Keratinocyte (primary cell): Measurements from ENCODE around the gene SYNJ1. TPM values are rescaled to one million over a fixed set of nuclear protein-coding genes. Genes with fewer than 3 reads are reported as not detected.

Experiments used
- DNase-seq: peaks from one replicate; pipeline ENCODE4 v3.0.0-alpha.2; 2011; ENCODE audit warnings: low read depth, missing footprints, low spot score
- FAIRE-seq: peaks from 2 replicates; lab custom pipeline; 2011; peaks lifted over from hg19 to GRCh38; lab: Jason Lieb, UNC
- H2AFZ ChIP-seq: 2 replicates; pipeline ENCODE4 v1.6.0; 2012; ENCODE audit warnings: low read length, control low read depth, inconsistent platforms; ENCODE audit not compliant: control insufficient read depth
- H3K27ac ChIP-seq: 2 replicates; pipeline ENCODE4 v1.5.1; 2011; ENCODE audit warnings: low read length; ENCODE audit not compliant: control insufficient read depth, insufficient read depth
- H3K27me3 ChIP-seq: 3 replicates; pipeline ENCODE4 v1.6.0; 2011; ENCODE audit warnings: low read length; ENCODE audit not compliant: control insufficient read depth, insufficient read depth; ENCODE audit errors: extremely low read depth
- H3K36me3 ChIP-seq, 2 experiments: 2 replicates in 1 of 2; 3 replicates in 1 of 2; pipeline ENCODE4 v1.5.1; 2011; ENCODE audit warnings: low read length in 2 of 2, mild to moderate bottlenecking in 1 of 2; ENCODE audit not compliant: control insufficient read depth in 2 of 2, insufficient read depth in 2 of 2; ENCODE audit errors: extremely low read depth in 1 of 2
- H3K4me1 ChIP-seq: 3 replicates; pipeline ENCODE4 v1.5.1; 2011; ENCODE audit warnings: low read length; ENCODE audit not compliant: control insufficient read depth, insufficient read depth; ENCODE audit errors: extremely low read depth
- H3K4me2 ChIP-seq: 3 replicates; pipeline ENCODE4 v1.6.0; 2011; ENCODE audit warnings: low read depth, low read length; ENCODE audit not compliant: control insufficient read depth, insufficient read depth; ENCODE audit errors: extremely low read depth
- H3K4me3 ChIP-seq, 3 experiments: fragments of 200-600 bp in 1 of 3; sonication (generic) in 1 of 3; 2 replicates in 2 of 3; 3 replicates in 1 of 3; pipeline ENCODE4 v1.5.1; 2011 to 2016; ENCODE audit warnings: low read length in 3 of 3, mild to moderate bottlenecking in 3 of 3, control low read depth in 2 of 3, inconsistent platforms in 1 of 3, low read depth in 1 of 3, mixed read lengths in 1 of 3, mixed run types in 1 of 3, moderate library complexity in 1 of 3; ENCODE audit not compliant: control insufficient read depth in 2 of 3, insufficient read depth in 2 of 3; ENCODE audit errors: extremely low read depth in 1 of 3
- H3K79me2 ChIP-seq: 2 replicates; pipeline ENCODE4 v1.6.0; 2012; ENCODE audit warnings: low read length; ENCODE audit not compliant: control insufficient read depth, insufficient read depth
- H3K9ac ChIP-seq: 3 replicates; pipeline ENCODE4 v1.6.0; 2011; ENCODE audit warnings: low read length; ENCODE audit not compliant: control insufficient read depth, insufficient read depth; ENCODE audit errors: extremely low read depth
- H3K9me1 ChIP-seq: 3 replicates; pipeline ENCODE4 v1.6.0; 2011; ENCODE audit warnings: low read length; ENCODE audit not compliant: control insufficient read depth, insufficient read depth; ENCODE audit errors: extremely low read depth
- H3K9me3 ChIP-seq: 2 replicates; pipeline ENCODE4 v1.5.1; 2012; ENCODE audit warnings: low read depth, low read length; ENCODE audit not compliant: control insufficient read depth
- H4K20me1 ChIP-seq: 3 replicates; pipeline ENCODE4 v1.6.0; 2011; ENCODE audit warnings: low read length; ENCODE audit not compliant: control insufficient read depth, insufficient read depth; ENCODE audit errors: extremely low read depth
- CTCF ChIP-seq, 3 experiments: IDR thresholded peaks in 1 of 3; conservative IDR thresholded peaks in 1 of 3; optimal IDR thresholded peaks in 1 of 3; 2 replicates in 2 of 3; 3 replicates in 1 of 3; pipeline versions ENCODE3 to v1.5.1; 2011; ENCODE audit warnings: low read length in 3 of 3, mild to moderate bottlenecking in 3 of 3, moderate library complexity in 2 of 3, control low read depth in 1 of 3, inconsistent platforms in 1 of 3; ENCODE audit not compliant: insufficient read depth in 2 of 3; ENCODE audit errors: extremely low read depth in 1 of 3
- EZH2 ChIP-seq: IDR thresholded peaks from one replicate; pipeline ENCODE4 v1.6.1; 2012; ENCODE audit warnings: inconsistent platforms, mild to moderate bottlenecking, low read length, moderate library complexity
- dilution Hi-C: fragments of 300-500 bp; cut with MboI; formaldehyde crosslinking; loops from one replicate; pipeline ENCODE4 v1.7.0; 2020; ENCODE audit warnings: low sequenced_read_pairs; ENCODE audit not compliant: extremely low pct_ligation_motif_present
- polyA plus RNA-seq, 5 experiments: library from polyadenylated mRNA; depleted of rRNA in 3 of 5; stranded (reverse) in 3 of 5; stranded (forward) in 1 of 5; unstranded in 1 of 5; fragments of >200 nt; gene quantifications; 1 replicate in 1 of 5; 2 replicates in 3 of 5; 3 replicates in 1 of 5; pipeline versions ENCODE4 v1.2.1 to v1.2.3, GENCODE V29; 2011 to 2012; ENCODE audit warnings: missing spikeins in 2 of 5, low read depth in 1 of 5, low replicate concordance in 1 of 5

Gene SYNJ1
- polyA plus RNA-seq, 1 donor (not counting 4 experiments of a cell fraction or from before 2014, with no cell fraction given): 4.9 TPM

GRCh38 chr21:32608851-32609250, 119.0 kb downstream of the SYNJ1 start:
- dilution Hi-C loops: no loop called here
- Histone ChIP-seq H3K4me3 (no peak overlapping the region), H3K4me1 (no peaks in the 10 kb centered on the region), H3K9me1 (no peaks in the 10 kb centered on the region), H3K9ac (no peak overlapping the region), H2AFZ (no peak overlapping the region), H4K20me1 (no peaks in the 10 kb centered on the region), H3K79me2 (peaks cover 31% of the 10 kb centered on the region), H3K9me3 (no peaks in the 10 kb centered on the region), H3K27me3 (no peaks in the 10 kb centered on the region), H3K36me3 (peaks cover 14 to 23% of the 10 kb centered on the region in 2 experiments), H3K27ac (no peak overlapping the region), H3K4me2 (no peak overlapping the region)
- TF ChIP-seq EZH2 (no peak), CTCF (optimal IDR thresholded peaks at IDR 0.05 in 1 of 3, IDR thresholded peaks at IDR 0.05 in 1 of 3, conservative IDR thresholded peaks at IDR 0.05 in 1 of 3; ENCODE audit: extremely low read depth in 1 of 3, insufficient read depth in 2 of 3, low read length in 3 of 3) (no peak)
- FAIRE-seq (no peak), DNase-seq (no peak)

GRCh38 chr21:32605469-32605868, 122.3 kb downstream of the SYNJ1 start:
- Histone ChIP-seq H3K9me1 (no peaks in the 10 kb centered on the region), H3K4me1 (no peaks in the 10 kb centered on the region), H3K79me2 (peaks cover 15% of the 10 kb centered on the region), H3K27me3 (no peaks in the 10 kb centered on the region), H3K9ac (no peak overlapping the region), H3K4me2 (no peak overlapping the region), H2AFZ (no peak overlapping the region), H4K20me1 (no peaks in the 10 kb centered on the region), H3K4me3 (no peak overlapping the region), H3K36me3 (peaks cover 26 to 27% of the 10 kb centered on the region in 2 experiments), H3K27ac (no peak overlapping the region), H3K9me3 (no peaks in the 10 kb centered on the region)
- no peak for FAIRE-seq
- DNase-seq: no peak
- dilution Hi-C loops: no loop called here
- TF ChIP-seq CTCF (optimal IDR thresholded peaks at IDR 0.05 in 1 of 3, IDR thresholded peaks at IDR 0.05 in 1 of 3, conservative IDR thresholded peaks at IDR 0.05 in 1 of 3; ENCODE audit: extremely low read depth in 1 of 3, insufficient read depth in 2 of 3, low read length in 3 of 3) (no peak), EZH2 (no peak)
